GM12801 (cell line): Measurements from ENCODE around the gene TRAPPC10.

Experiments
- CTCF ChIP-seq: IDR thresholded peaks from one replicate; pipeline ENCODE4 v1.5.1; 2011; ENCODE audit warnings: control low read depth; ENCODE audit not compliant: insufficient read length; ENCODE audit errors: extremely low read depth

The TRAPPC10 gene

GRCh38 chr21:43970551-43970950, 41.6 kb upstream of the TRAPPC10 start:
- no peak for TF ChIP-seq CTCF

- no peak for TF ChIP-seq CTCF
Measured at GRCh38 chr21:43971201-43971991, 40.7 kb upstream of the TRAPPC10 start.

- no peak for TF ChIP-seq CTCF
Measured at GRCh38 chr21:43971992-43972255, 40.2 kb upstream of the TRAPPC10 start.

- no peak for TF ChIP-seq CTCF
Measured at GRCh38 chr21:43972850-43973633, 39.1 kb upstream of the TRAPPC10 start.

- no peak for TF ChIP-seq CTCF
Measured at GRCh38 chr21:43973634-43973955, 38.5 kb upstream of the TRAPPC10 start.

- TF ChIP-seq CTCF = no peak
Measured at GRCh38 chr21:43974791-43975468, 37.2 kb upstream of the TRAPPC10 start.

GRCh38 chr21:43975469-43976098, 36.5 kb upstream of the TRAPPC10 start:
- no peak for TF ChIP-seq CTCF
